HFFc6 (cell line): ENCODE results near the gene COPS4. TPM values are rescaled to one million over a fixed set of nuclear protein-coding genes. Genes with fewer than 3 reads are reported as not detected.
"Not testable (repeated sequence)": the region's sequence is repeated elsewhere in the genome, so short reads cannot be mapped to it uniquely, and the experiment has no call there.

Source experiments
- DNase-seq: peaks from one replicate; pipeline ENCODE4 v3.0.0-alpha.2; 2018
- H3K27ac Mint-ChIP-seq: 2 replicates; pipeline ENCODE4 v1.8.0; 2020; ENCODE audit warnings: mild to moderate bottlenecking, mixed read lengths
- H3K27me3 Mint-ChIP-seq: 2 replicates; pipeline ENCODE4 v1.8.0; 2021; ENCODE audit warnings: mild to moderate bottlenecking, moderate library complexity, mixed read lengths; ENCODE audit not compliant: insufficient read depth
- H3K36me3 Mint-ChIP-seq: 2 replicates; pipeline ENCODE4 v1.8.0; 2021; ENCODE audit warnings: low read depth, mixed read lengths
- H3K4me1 Mint-ChIP-seq: 2 replicates; pipeline ENCODE4 v1.8.0; 2020; ENCODE audit warnings: low read depth, mixed read lengths
- H3K4me3 Mint-ChIP-seq: 2 replicates; pipeline ENCODE4 v1.8.0; 2020; ENCODE audit warnings: mild to moderate bottlenecking, moderate library complexity, mixed read lengths
- H3K9me3 Mint-ChIP-seq: 2 replicates; pipeline ENCODE4 v1.8.0; 2020; ENCODE audit warnings: mild to moderate bottlenecking, mixed read lengths
- CTCF ChIP-seq: fragments of 200-600 bp; sonication (generic); IDR thresholded peaks from 2 replicates; pipeline ENCODE4 v1.5.0; 2021; ENCODE audit warnings: antibody characterized with exemption, mild to moderate bottlenecking
- total RNA-seq, 6 experiments: library from RNA; stranded (reverse); fragmentation: NEBNext Ultra II Directional; extraction: Animal tissue kit (Norgen Biotek cat#: 25700); gene quantifications; 2 replicates in 1 of 6; 3 replicates in 5 of 6; pipeline ENCODE4 v1.2.3, GENCODE V29; 2021

The COPS4 gene
- total RNA-seq, 6 experiments from 2014 or later = 56.4 to 73.6 (median 69.2) TPM

GRCh38 chr4:83046693-83047473 lies 11.9 kb downstream of the COPS4 start:
- Mint-ChIP-seq H3K36me3 (peaks cover 13% of the 10 kb centered on the region; the same call in 1 of the 2 replicates), H3K4me1 (peaks cover 17% of the 10 kb centered on the region), H3K4me3 (no peak overlapping the region), H3K9me3 (no peaks in the 10 kb centered on the region), H3K27me3 (peaks cover 1% of the 10 kb centered on the region; the same call in 1 of the 2 replicates), H3K27ac (no peak overlapping the region)
- DNase-seq = no peak
- no peak for TF ChIP-seq CTCF

GRCh38 chr4:83048781-83049180 lies 13.8 kb downstream of the COPS4 start:
- H3K4me3 Mint-ChIP-seq, DNase-seq, H3K27ac Mint-ChIP-seq, H3K9me3 Mint-ChIP-seq, H3K27me3 Mint-ChIP-seq: not testable (repeated sequence)
- peaks cover 12% of the 10 kb centered on the region for H3K4me1 Mint-ChIP-seq
- peaks cover 20% of the 10 kb centered on the region; the same call in 1 of the 2 replicates for H3K36me3 Mint-ChIP-seq

GRCh38 chr4:83054928-83055327 lies 19.9 kb downstream of the COPS4 start:
- no peaks in the 10 kb centered on the region for H3K9me3 Mint-ChIP-seq
- no peaks in the 10 kb centered on the region for H3K4me1 Mint-ChIP-seq
- H3K4me3 Mint-ChIP-seq = no peak overlapping the region
- DNase-seq = no peak
- peak; percentile 78 for TF ChIP-seq CTCF
- H3K27me3 Mint-ChIP-seq = no peaks in the 10 kb centered on the region; the same call in 1 of the 2 replicates
- H3K36me3 Mint-ChIP-seq = peaks cover 31% of the 10 kb centered on the region
- H3K27ac Mint-ChIP-seq = no peak overlapping the region

GRCh38 chr4:83062739-83063138 lies 27.8 kb downstream of the COPS4 start:
- Mint-ChIP-seq H3K4me1 (peaks cover 14% of the 10 kb centered on the region), H3K4me3 (no peak overlapping the region), H3K9me3 (no peaks in the 10 kb centered on the region), H3K36me3 (peaks cover 49% of the 10 kb centered on the region), H3K27ac (no peak overlapping the region), H3K27me3 (no peaks in the 10 kb centered on the region)
- no peak for TF ChIP-seq CTCF
- DNase-seq = no peak

- H3K27ac Mint-ChIP-seq = no peak overlapping the region
- H3K36me3 Mint-ChIP-seq = peaks cover 53% of the 10 kb centered on the region
- H3K4me1 Mint-ChIP-seq = peaks cover 20% of the 10 kb centered on the region
- H3K4me3 Mint-ChIP-seq = no peak overlapping the region
- DNase-seq = no peak
- no peaks in the 10 kb centered on the region for H3K9me3 Mint-ChIP-seq
- no peaks in the 10 kb centered on the region for H3K27me3 Mint-ChIP-seq
- TF ChIP-seq CTCF = no peak
Observed at GRCh38 chr4:83065266-83065665, 30.3 kb downstream of the COPS4 start.

GRCh38 chr4:83067058-83067639 lies 32.2 kb downstream of the COPS4 start:
- Mint-ChIP-seq H3K4me1 (peaks cover 29% of the 10 kb centered on the region), H3K27ac (no peak overlapping the region), H3K27me3 (no peaks in the 10 kb centered on the region), H3K4me3 (no peak overlapping the region), H3K36me3 (peaks cover 51% of the 10 kb centered on the region), H3K9me3 (no peaks in the 10 kb centered on the region)
- no peak for TF ChIP-seq CTCF
- DNase-seq = no peak
